Right cardiac atrium (tissue), 5 donors: Measurements from ENCODE around the gene SLC35G2. TPM values are rescaled to one million over a fixed set of nuclear protein-coding genes. Genes with fewer than 3 reads are reported as not detected.
"Not testable (repeated sequence)": the region's sequence is repeated elsewhere in the genome, so short reads cannot be mapped to it uniquely, and the experiment has no call there.

Experiments
- ATAC-seq, 2 donors: fragments of 200-7000 bp; cut with Tn5 transposase; one replicate each; pipeline versions ENCODE4 v1.8.0 to v1.9.1; 2020; ENCODE audit warnings: moderate library complexity in 2 of 2, mild to moderate bottlenecking in 1 of 2
- DNase-seq, 3 donors: peaks; one replicate each; pipeline ENCODE4 v3.0.0-alpha.2; 2020
- H3K27ac ChIP-seq: one replicate; pipeline ENCODE4 v1.5.1; 2013; ENCODE audit warnings: mild to moderate bottlenecking, low read length, control low read depth, moderate library complexity
- H3K27me3 ChIP-seq: one replicate; pipeline ENCODE4 v1.6.1; 2013; ENCODE audit not compliant: control insufficient read depth, insufficient read depth
- H3K4me1 ChIP-seq: one replicate; pipeline ENCODE4 v1.6.1; 2013; ENCODE audit warnings: low read length; ENCODE audit not compliant: control insufficient read depth, insufficient read depth
- H3K4me3 ChIP-seq: one replicate; pipeline ENCODE4 v1.5.1; 2013; ENCODE audit warnings: low read length, control low read depth
- H3K9me3 ChIP-seq: one replicate; pipeline ENCODE4 v1.6.1; 2013; ENCODE audit warnings: low read length; ENCODE audit not compliant: control insufficient read depth
- WGBS: extraction: QIAGEN DNeasy Blood & Tissue Kit; methylation state at CpG from one replicate; pipeline ENCODE4 v1.1.7; 2013; 5-methylcytosine and 5-hydroxymethylcytosine counted together
- intact Hi-C, 4 donors: fragments of 100-400 bp; cut with DNase I; formaldehyde crosslinking; loops; one replicate each; pipeline versions ENCODE4 v1.11.0 to v1.14.0; 2022 to 2023
- polyA plus RNA-seq: library from polyadenylated mRNA; stranded (reverse); fragments of 200-250 nt; gene quantifications from one replicate; pipeline ENCODE4 v1.2.3, GENCODE V29; 2013
- total RNA-seq, 4 donors: library from RNA; stranded (reverse); fragmentation: NEBNext Ultra II Directional; extraction: Animal tissue kit (Norgen Biotek cat#: 25700); gene quantifications; one replicate each; pipeline ENCODE4 v1.2.1, GENCODE V29; 2021
- donor health status: healthy with polysubstance abuse.
- donor health status: DM: no; HTN: yes; CAD: no.
- donor health status: DM: no; HTN: no; CAD: no.
- donor health status: DM: no; HTN: yes; CAD: no; lungs with severe emphysema.
- donor health status: DM: yes; HTN: yes; CAD: no.

SLC35G2 gene
- total and polyA plus RNA-seq, 5 donors: 4.3 to 6.5 (median 5.2) TPM

- 96% methylated on average over 10 of the region's 10 CpGs for WGBS
- DNase-seq, ATAC-seq, H3K9me3 ChIP-seq, H3K27ac ChIP-seq, H3K4me3 ChIP-seq, H3K27me3 ChIP-seq, intact Hi-C loops, H3K4me1 ChIP-seq: not testable (repeated sequence)
Observed at GRCh38 chr3:136801146-136801545, 17.8 kb upstream of the SLC35G2 start.

- no peak for DNase-seq
- WGBS: 16% methylated on average over 5 of the region's 5 CpGs
- peaks cover 3% of the 10 kb centered on the region for H3K4me1 ChIP-seq
- no peaks in the 10 kb centered on the region for H3K27me3 ChIP-seq
- intact Hi-C loops: no loop called here
- peak overlapping the region; percentile 23 for H3K27ac ChIP-seq
- no peaks in the 10 kb centered on the region for H3K9me3 ChIP-seq
- H3K4me3 ChIP-seq: no peak overlapping the region
- peak; percentile 56 to 85 for ATAC-seq
Observed at GRCh38 chr3:136802481-136802996, 16.4 kb upstream of the SLC35G2 start.

- 94% methylated on average over 4 of the region's 4 CpGs for WGBS
Observed at GRCh38 chr3:136804141-136804540, 14.8 kb upstream of the SLC35G2 start.

GRCh38 chr3:136804813-136805212 lies 14.1 kb upstream of the SLC35G2 start:
- Histone ChIP-seq H3K27me3 (no peaks in the 10 kb centered on the region), H3K4me1 (peaks cover 3% of the 10 kb centered on the region), H3K4me3 (no peak overlapping the region), H3K27ac (no peak overlapping the region), H3K9me3 (no peaks in the 10 kb centered on the region)
- ATAC-seq: no peak
- intact Hi-C loops: no loop called here
- no peak for DNase-seq

More at GRCh38 chr3:136804141-136804540, 14.8 kb upstream of the SLC35G2 start:
- DNase-seq (no peak), ATAC-seq (no peak)
- Histone ChIP-seq H3K27ac (no peak overlapping the region), H3K4me1 (peaks cover 3% of the 10 kb centered on the region), H3K27me3 (no peaks in the 10 kb centered on the region), H3K4me3 (no peak overlapping the region), H3K9me3 (no peaks in the 10 kb centered on the region)
- intact Hi-C loops: no loop called here

GRCh38 chr3:136805795-136806194 lies 13.1 kb upstream of the SLC35G2 start:
- WGBS: 54% methylated on average over 3 of the region's 3 CpGs
- no peak overlapping the region for H3K4me3 ChIP-seq
- H3K27me3 ChIP-seq: no peaks in the 10 kb centered on the region
- intact Hi-C loops: no loop called here
- no peak for ATAC-seq
- no peak overlapping the region for H3K27ac ChIP-seq
- H3K4me1 ChIP-seq: peaks cover 3% of the 10 kb centered on the region
- DNase-seq: no peak
- no peaks in the 10 kb centered on the region for H3K9me3 ChIP-seq

GRCh38 chr3:136811701-136812100 lies 7.2 kb upstream of the SLC35G2 start:
- ATAC-seq: no peak
- DNase-seq: no peak
- Histone ChIP-seq H3K4me3 (no peak overlapping the region), H3K27ac (no peak overlapping the region), H3K27me3 (no peaks in the 10 kb centered on the region), H3K9me3 (no peaks in the 10 kb centered on the region), H3K4me1 (no peaks in the 10 kb centered on the region)
- 85% methylated on average over 3 of the region's 3 CpGs for WGBS
- intact Hi-C loops: no loop called here

- no peak overlapping the region for H3K4me3 ChIP-seq
- intact Hi-C loops: no loop called here
- no peaks in the 10 kb centered on the region for H3K4me1 ChIP-seq
- ATAC-seq (no peak), DNase-seq (no peak)
- no peaks in the 10 kb centered on the region for H3K27me3 ChIP-seq
- H3K27ac ChIP-seq: no peak overlapping the region
- no peaks in the 10 kb centered on the region for H3K9me3 ChIP-seq
- 43% methylated on average over 1 of the region's 1 CpG for WGBS
Observed at GRCh38 chr3:136817448-136817847, 1.5 kb upstream of the SLC35G2 start.

- intact Hi-C loops: no loop called here
- ATAC-seq: peak; percentile 73 to 92
- Histone ChIP-seq H3K27me3 (no peaks in the 10 kb centered on the region), H3K4me3 (peak overlapping the region; percentile 58), H3K27ac (peak overlapping the region; percentile 66), H3K4me1 (no peaks in the 10 kb centered on the region), H3K9me3 (no peaks in the 10 kb centered on the region)
- DNase-seq: peak; percentile 68 to 74 (median 72)
- 10% methylated on average over 8 of the region's 8 CpGs for WGBS
Observed at GRCh38 chr3:136818191-136818768, 646 bp upstream of the SLC35G2 start.

- WGBS: under 1% methylated on average over 21 of the region's 21 CpGs
- H3K27ac ChIP-seq: peak overlapping the region; percentile 28
- intact Hi-C loops: no loop called here
Observed at GRCh38 chr3:136819392-136819730, 435 bp downstream of the SLC35G2 start.

GRCh38 chr3:136819731-136820679 lies 1.1 kb downstream of the SLC35G2 start:
- no peaks in the 10 kb centered on the region for H3K4me1 ChIP-seq
- peak overlapping the region; percentile 58 for H3K4me3 ChIP-seq
- H3K9me3 ChIP-seq: no peaks in the 10 kb centered on the region
- ATAC-seq (peak; percentile 52 to 80), DNase-seq (peak; percentile 61 to 82 (median 69))
- peak overlapping the region; percentile 28 for H3K27ac ChIP-seq
- WGBS: 5% methylated on average over 51 of the region's 51 CpGs
- intact Hi-C loops: no loop called here
- H3K27me3 ChIP-seq: no peaks in the 10 kb centered on the region

More at GRCh38 chr3:136819392-136819730, 435 bp downstream of the SLC35G2 start:
- peak overlapping the region; percentile 58 for H3K4me3 ChIP-seq
- DNase-seq (peak in 2 of 3 donors; percentile 30 to 74), ATAC-seq (peak; percentile 76)
- no peaks in the 10 kb centered on the region for H3K9me3 ChIP-seq
- no peaks in the 10 kb centered on the region for H3K27me3 ChIP-seq
- no peaks in the 10 kb centered on the region for H3K4me1 ChIP-seq

GRCh38 chr3:136831461-136831860 lies 12.5 kb downstream of the SLC35G2 start:
- intact Hi-C loops: no loop called here
- no peak for DNase-seq
- H3K4me3 ChIP-seq: no peak overlapping the region
- no peaks in the 10 kb centered on the region for H3K27me3 ChIP-seq
- no peak for ATAC-seq
- no peaks in the 10 kb centered on the region for H3K9me3 ChIP-seq
- 80% methylated on average over 1 of the region's 1 CpG for WGBS
- H3K4me1 ChIP-seq: peaks cover 4% of the 10 kb centered on the region
- no peak overlapping the region for H3K27ac ChIP-seq
